Measurements from ENCODE around the gene FGFBP2.

GRCh38 chr4:15995826-15996225 is 32.9 kb upstream of the FGFBP2 start:
- TF ChIP-seq, protein P1, sequence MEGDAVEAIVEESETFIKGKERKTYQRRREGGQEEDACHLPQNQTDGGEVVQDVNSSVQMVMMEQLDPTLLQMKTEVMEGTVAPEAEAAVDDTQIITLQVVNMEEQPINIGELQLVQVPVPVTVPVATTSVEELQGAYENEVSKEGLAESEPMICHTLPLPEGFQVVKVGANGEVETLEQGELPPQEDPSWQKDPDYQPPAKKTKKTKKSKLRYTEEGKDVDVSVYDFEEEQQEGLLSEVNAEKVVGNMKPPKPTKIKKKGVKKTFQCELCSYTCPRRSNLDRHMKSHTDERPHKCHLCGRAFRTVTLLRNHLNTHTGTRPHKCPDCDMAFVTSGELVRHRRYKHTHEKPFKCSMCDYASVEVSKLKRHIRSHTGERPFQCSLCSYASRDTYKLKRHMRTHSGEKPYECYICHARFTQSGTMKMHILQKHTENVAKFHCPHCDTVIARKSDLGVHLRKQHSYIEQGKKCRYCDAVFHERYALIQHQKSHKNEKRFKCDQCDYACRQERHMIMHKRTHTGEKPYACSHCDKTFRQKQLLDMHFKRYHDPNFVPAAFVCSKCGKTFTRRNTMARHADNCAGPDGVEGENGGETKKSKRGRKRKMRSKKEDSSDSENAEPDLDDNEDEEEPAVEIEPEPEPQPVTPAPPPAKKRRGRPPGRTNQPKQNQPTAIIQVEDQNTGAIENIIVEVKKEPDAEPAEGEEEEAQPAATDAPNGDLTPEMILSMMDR (IDR thresholded peaks at IDR 0.05 in 8 of 11, conservative IDR thresholded peaks at IDR 0.05 in 3 of 11): no peak
- TF ChIP-seq POLR2A (IDR thresholded peaks at IDR 0.05) (no peak), POLR2AphosphoS5 (IDR thresholded peaks at IDR 0.05) (no peak)

Measured in spleen (tissue), 7 donors.